Measurements from ENCODE around the gene MRC2. TPM values are rescaled to one million over a fixed set of nuclear protein-coding genes. Genes with fewer than 3 reads are reported as not detected.

MRC2 gene
- polyA plus RNA-seq, 1 experiment = 61.6 TPM

- CTCF ChIA-PET = no interaction called here
- H3K27ac ChIP-seq (ENCODE audit: low read depth, low read length) = no peak overlapping the region
- TF ChIP-seq CTCF (IDR thresholded peaks at IDR 0.05; ENCODE audit: low read depth, low read length) = no peak
- POLR2A ChIA-PET = interaction anchor here (0.6 kb wide), 1 partner anchor 425 kb away, joined by 3 read pairs; no protein-coding TSS in a partner anchor
- no peaks in the 10 kb centered on the region; the same call in 1 of the 2 replicates for H3K9me3 ChIP-seq (ENCODE audit: control insufficient read depth, insufficient read depth, low read length)
- no peak for DNase-seq (ENCODE audit: low read depth, low spot score)
- no peak overlapping the region for H3K4me3 ChIP-seq (ENCODE audit: low read depth, low read length)
- H3K27me3 ChIP-seq (ENCODE audit: control insufficient read depth, insufficient read depth, low read length) = no peaks in the 10 kb centered on the region
These were observed 48.9 kb downstream of the MRC2 start for GRCh38 chr17:62676231-62676943.

- Histone ChIP-seq H3K27ac (ENCODE audit: low read depth, low read length) (no peak overlapping the region), H3K9me3 (ENCODE audit: control insufficient read depth, insufficient read depth, low read length) (no peaks in the 10 kb centered on the region; the same call in 1 of the 2 replicates), H3K27me3 (ENCODE audit: control insufficient read depth, insufficient read depth, low read length) (no peaks in the 10 kb centered on the region), H3K4me3 (ENCODE audit: low read depth, low read length) (no peak overlapping the region)
- ChIA-PET CTCF (no interaction called here), POLR2A (interaction anchor here (0.6 kb wide), 1 partner anchor 425 kb away, joined by 3 read pairs; no protein-coding TSS in a partner anchor)
- no peak for DNase-seq (ENCODE audit: low read depth, low spot score)
- TF ChIP-seq CTCF (IDR thresholded peaks at IDR 0.05; ENCODE audit: low read depth, low read length) = no peak
These were observed 49.6 kb downstream of the MRC2 start for GRCh38 chr17:62676952-62677596.

- DNase-seq (ENCODE audit: low read depth, low spot score) = no peak
- ChIA-PET CTCF (no interaction called here), POLR2A (no interaction called here)
- Histone ChIP-seq H3K27ac (ENCODE audit: low read depth, low read length) (no peak overlapping the region), H3K9me3 (ENCODE audit: control insufficient read depth, insufficient read depth, low read length) (no peaks in the 10 kb centered on the region; the same call in 1 of the 2 replicates), H3K4me3 (ENCODE audit: low read depth, low read length) (no peak overlapping the region), H3K27me3 (ENCODE audit: control insufficient read depth, insufficient read depth, low read length) (no peaks in the 10 kb centered on the region)
- TF ChIP-seq CTCF (IDR thresholded peaks at IDR 0.05; ENCODE audit: low read depth, low read length) = no peak
These were observed 50.9 kb downstream of the MRC2 start for GRCh38 chr17:62678214-62678919.

- no peak for DNase-seq (ENCODE audit: low read depth, low spot score)
- H3K27ac ChIP-seq (ENCODE audit: low read depth, low read length) = no peak overlapping the region
- POLR2A ChIA-PET = no interaction called here
- no peaks in the 10 kb centered on the region for H3K27me3 ChIP-seq (ENCODE audit: control insufficient read depth, insufficient read depth, low read length)
- H3K4me3 ChIP-seq (ENCODE audit: low read depth, low read length) = no peak overlapping the region
- no peaks in the 10 kb centered on the region; the same call in 1 of the 2 replicates for H3K9me3 ChIP-seq (ENCODE audit: control insufficient read depth, insufficient read depth, low read length)
- CTCF ChIA-PET = no interaction called here
- TF ChIP-seq CTCF (IDR thresholded peaks at IDR 0.05; ENCODE audit: low read depth, low read length) = no peak
These were observed 52.5 kb downstream of the MRC2 start for GRCh38 chr17:62679866-62680377.

Measured in AG04450 (cell line).